Measurements from ENCODE around the gene POLR2L. TPM values are rescaled to one million over a fixed set of nuclear protein-coding genes. Genes with fewer than 3 reads are reported as not detected.
A peak's percentile ranks its signal among the peaks of the same experiment; 100 is the strongest.

Gene POLR2L
- total and polyA plus RNA-seq, 2 of the 13 experiments (the other 11 are each of a cell fraction or from before 2014, with no cell fraction given), result 104 to 114 TPM

DNA sequence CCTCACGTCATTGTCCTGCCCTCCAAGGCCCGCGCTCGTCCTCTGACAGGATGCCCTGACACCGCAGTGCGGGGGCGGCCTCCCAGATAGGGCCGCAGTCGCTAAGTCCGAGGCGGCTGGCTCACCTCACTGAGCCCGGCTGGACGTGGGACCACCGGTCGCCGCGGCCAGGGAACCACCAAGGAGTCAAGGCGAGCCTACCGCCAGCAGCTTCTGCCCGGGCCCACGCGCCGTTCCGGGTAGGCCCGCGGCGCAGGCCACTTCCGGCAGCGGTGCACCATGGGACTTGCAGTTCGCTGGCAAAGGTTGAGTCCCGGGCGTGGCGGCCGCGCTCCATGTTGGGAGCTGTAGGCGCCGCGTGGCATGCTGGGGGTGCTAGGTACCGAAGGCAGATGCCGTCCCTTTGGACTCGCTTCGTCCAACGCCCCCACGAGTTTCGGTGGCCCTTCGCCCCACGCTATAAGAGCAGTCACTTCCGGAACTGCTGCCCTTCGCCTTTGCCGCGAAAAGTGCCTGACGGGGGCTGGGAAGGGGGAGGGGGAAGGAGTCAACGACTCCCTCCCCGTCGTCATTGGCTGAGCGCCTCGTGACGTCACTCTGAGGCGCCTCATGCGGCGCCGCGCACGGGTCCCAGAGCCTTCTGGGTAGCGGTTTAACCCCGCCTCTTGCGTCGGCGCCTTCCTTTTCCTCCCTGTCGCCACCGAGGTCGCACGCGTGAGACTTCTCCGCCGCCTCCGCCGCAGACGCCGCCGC is 32.9 kb downstream of the POLR2L start, which contains the start of gene RPLP2 (continued):
- TF ChIP-seq, protein P1, sequence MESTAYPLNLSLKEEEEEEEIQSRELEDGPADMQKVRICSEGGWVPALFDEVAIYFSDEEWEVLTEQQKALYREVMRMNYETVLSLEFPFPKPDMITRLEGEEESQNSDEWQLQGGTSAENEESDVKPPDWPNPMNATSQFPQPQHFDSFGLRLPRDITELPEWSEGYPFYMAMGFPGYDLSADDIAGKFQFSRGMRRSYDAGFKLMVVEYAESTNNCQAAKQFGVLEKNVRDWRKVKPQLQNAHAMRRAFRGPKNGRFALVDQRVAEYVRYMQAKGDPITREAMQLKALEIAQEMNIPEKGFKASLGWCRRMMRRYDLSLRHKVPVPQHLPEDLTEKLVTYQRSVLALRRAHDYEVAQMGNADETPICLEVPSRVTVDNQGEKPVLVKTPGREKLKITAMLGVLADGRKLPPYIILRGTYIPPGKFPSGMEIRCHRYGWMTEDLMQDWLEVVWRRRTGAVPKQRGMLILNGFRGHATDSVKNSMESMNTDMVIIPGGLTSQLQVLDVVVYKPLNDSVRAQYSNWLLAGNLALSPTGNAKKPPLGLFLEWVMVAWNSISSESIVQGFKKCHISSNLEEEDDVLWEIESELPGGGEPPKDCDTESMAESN (CRISPR knock-in tag; conservative IDR thresholded peaks at IDR 0.05), result peak; percentile 88
- peak; percentile 60 for TF ChIP-seq PRPF4 (IDR thresholded peaks at IDR 0.05; ENCODE audit: low read depth, low read length, poor library complexity, severe bottlenecking)
- TF ChIP-seq ZNF629 (CRISPR knock-in tag; conservative IDR thresholded peaks at IDR 0.05), result peak; percentile 7; the same call in 1 of the 2 replicates
- TF ChIP-seq ZSCAN12 (CRISPR knock-in tag; IDR thresholded peaks at IDR 0.05), result no peak
- TF ChIP-seq, protein P2, sequence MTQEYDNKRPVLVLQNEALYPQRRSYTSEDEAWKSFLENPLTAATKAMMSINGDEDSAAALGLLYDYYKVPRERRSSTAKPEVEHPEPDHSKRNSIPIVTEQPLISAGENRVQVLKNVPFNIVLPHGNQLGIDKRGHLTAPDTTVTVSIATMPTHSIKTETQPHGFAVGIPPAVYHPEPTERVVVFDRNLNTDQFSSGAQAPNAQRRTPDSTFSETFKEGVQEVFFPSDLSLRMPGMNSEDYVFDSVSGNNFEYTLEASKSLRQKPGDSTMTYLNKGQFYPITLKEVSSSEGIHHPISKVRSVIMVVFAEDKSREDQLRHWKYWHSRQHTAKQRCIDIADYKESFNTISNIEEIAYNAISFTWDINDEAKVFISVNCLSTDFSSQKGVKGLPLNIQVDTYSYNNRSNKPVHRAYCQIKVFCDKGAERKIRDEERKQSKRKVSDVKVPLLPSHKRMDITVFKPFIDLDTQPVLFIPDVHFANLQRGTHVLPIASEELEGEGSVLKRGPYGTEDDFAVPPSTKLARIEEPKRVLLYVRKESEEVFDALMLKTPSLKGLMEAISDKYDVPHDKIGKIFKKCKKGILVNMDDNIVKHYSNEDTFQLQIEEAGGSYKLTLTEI (CRISPR knock-in tag; conservative IDR thresholded peaks at IDR 0.05), result no peak
- peak; percentile 87; the same call in 1 of the 2 replicates for TF ChIP-seq ZNF816 (CRISPR knock-in tag; IDR thresholded peaks at IDR 0.05; ENCODE audit: borderline replicate concordance)
- TF ChIP-seq ZNF761 (CRISPR knock-in tag; conservative IDR thresholded peaks at IDR 0.05), result peak; percentile 76
- TF ChIP-seq, protein P3, sequence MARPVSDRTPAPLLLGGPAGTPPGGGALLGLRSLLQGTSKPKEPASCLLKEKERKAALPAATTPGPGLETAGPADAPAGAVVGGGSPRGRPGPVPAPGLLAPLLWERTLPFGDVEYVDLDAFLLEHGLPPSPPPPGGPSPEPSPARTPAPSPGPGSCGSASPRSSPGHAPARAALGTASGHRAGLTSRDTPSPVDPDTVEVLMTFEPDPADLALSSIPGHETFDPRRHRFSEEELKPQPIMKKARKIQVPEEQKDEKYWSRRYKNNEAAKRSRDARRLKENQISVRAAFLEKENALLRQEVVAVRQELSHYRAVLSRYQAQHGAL (CRISPR knock-in tag; IDR thresholded peaks at IDR 0.05; ENCODE audit: not compliant biosample characterization), result peak; percentile 61
- TF ChIP-seq, protein P4, sequence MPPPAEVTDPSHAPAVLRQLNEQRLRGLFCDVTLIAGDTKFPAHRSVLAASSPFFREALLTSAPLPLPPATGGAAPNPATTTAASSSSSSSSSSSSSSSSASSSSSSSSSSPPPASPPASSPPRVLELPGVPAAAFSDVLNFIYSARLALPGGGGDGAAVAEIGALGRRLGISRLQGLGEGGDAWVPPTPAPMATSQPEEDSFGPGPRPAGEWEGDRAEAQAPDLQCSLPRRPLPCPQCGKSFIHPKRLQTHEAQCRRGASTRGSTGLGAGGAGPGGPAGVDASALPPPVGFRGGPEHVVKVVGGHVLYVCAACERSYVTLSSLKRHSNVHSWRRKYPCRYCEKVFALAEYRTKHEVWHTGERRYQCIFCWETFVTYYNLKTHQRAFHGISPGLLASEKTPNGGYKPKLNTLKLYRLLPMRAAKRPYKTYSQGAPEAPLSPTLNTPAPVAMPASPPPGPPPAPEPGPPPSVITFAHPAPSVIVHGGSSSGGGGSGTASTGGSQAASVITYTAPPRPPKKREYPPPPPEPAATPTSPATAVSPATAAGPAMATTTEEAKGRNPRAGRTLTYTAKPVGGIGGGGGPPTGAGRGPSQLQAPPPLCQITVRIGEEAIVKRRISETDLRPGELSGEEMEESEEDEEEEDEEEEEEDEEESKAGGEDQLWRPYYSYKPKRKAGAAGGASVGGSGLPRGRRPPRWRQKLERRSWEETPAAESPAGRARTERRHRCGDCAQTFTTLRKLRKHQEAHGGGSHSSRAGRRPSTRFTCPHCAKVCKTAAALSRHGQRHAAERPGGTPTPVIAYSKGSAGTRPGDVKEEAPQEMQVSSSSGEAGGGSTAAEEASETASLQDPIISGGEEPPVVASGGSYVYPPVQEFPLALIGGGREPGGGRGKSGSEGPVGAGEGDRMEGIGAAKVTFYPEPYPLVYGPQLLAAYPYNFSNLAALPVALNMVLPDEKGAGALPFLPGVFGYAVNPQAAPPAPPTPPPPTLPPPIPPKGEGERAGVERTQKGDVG (CRISPR knock-in tag; IDR thresholded peaks at IDR 0.05; ENCODE audit: borderline replicate concordance), result peak; percentile 65; the same call in 1 of the 2 replicates
- peak; percentile 78 for TF ChIP-seq TBL1XR1 (IDR thresholded peaks at IDR 0.05; ENCODE audit: borderline replicate concordance, low read length, partially characterized antibody)
- no peak; the same call in 1 of the 2 replicates for TF ChIP-seq ZNF292 (CRISPR knock-in tag; IDR thresholded peaks at IDR 0.05; ENCODE audit: borderline replicate concordance, low read depth)
- TF ChIP-seq ZFP62 (CRISPR knock-in tag; IDR thresholded peaks at IDR 0.05), result no peak
- TF ChIP-seq SMAD3 (CRISPR knock-in tag; IDR thresholded peaks at IDR 0.05), result peak; percentile 24; the same call in 1 of the 2 replicates
- peak; percentile 15; the same call in 1 of the 2 replicates for TF ChIP-seq ZSCAN31 (CRISPR knock-in tag; IDR thresholded peaks at IDR 0.05; ENCODE audit: low read depth)
- TF ChIP-seq, protein P5, sequence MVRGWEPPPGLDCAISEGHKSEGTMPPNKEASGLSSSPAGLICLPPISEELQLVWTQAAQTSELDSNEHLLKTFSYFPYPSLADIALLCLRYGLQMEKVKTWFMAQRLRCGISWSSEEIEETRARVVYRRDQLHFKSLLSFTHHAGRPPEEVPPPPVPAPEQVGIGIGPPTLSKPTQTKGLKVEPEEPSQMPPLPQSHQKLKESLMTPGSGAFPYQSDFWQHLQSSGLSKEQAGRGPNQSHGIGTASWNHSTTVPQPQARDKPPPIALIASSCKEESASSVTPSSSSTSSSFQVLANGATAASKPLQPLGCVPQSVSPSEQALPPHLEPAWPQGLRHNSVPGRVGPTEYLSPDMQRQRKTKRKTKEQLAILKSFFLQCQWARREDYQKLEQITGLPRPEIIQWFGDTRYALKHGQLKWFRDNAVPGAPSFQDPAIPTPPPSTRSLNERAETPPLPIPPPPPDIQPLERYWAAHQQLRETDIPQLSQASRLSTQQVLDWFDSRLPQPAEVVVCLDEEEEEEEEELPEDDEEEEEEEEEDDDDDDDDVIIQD (CRISPR knock-in tag; IDR thresholded peaks at IDR 0.05; ENCODE audit: low read depth), result no peak
